Forelimb muscle (tissue), 1 donor: ENCODE measurements around the gene CHD2. TPM values are rescaled to one million over a fixed set of nuclear protein-coding genes. Genes with fewer than 3 reads are reported as not detected.

Source experiments
- DNase-seq: peaks from one replicate; pipeline ENCODE4 v3.0.0-alpha.2; 2013; ENCODE audit warnings: low read depth
- polyA plus RNA-seq: library from polyadenylated mRNA; unstranded; fragments of 120-200 nt; gene quantifications from one replicate; pipeline ENCODE4 v1.2.1, GENCODE V29; 2013; ENCODE audit not compliant: insufficient read length

Gene CHD2
- polyA plus RNA-seq, 1 donor, result 57.2 TPM

DNA sequence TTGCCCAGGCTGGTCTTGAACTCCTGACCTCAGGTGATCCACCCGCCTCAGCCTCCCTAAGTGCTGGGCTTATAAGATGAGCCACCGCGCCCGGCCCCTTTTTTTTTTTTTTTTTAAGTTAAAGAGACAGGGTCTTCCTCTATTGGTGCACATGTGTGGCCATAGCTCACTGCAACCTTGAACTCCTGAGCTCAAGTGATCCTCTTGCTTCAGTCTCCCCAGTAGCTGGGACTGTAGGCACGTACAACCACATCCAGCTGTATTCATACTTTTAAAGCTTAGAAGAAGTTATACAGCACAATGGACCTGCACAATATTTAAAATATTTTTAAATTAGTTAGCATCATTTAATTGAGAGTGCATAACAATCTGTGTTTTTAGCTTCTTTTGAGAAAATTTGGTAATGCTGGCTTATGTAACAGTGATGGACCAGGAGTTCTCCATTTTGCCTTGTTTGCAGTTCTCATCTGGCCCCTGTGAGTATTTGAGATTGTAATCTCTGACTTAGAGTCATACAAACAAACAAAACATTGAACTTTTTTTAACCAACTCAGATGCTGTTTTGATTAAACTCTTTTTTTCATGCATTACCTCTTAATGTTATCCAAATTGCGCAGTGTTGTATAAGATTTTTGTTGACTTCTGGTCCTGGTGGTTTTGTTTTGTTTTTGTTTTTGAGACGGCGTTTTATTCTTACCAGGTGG is 33.0 kb downstream of the CHD2 start:
- no peak for DNase-seq

DNA sequence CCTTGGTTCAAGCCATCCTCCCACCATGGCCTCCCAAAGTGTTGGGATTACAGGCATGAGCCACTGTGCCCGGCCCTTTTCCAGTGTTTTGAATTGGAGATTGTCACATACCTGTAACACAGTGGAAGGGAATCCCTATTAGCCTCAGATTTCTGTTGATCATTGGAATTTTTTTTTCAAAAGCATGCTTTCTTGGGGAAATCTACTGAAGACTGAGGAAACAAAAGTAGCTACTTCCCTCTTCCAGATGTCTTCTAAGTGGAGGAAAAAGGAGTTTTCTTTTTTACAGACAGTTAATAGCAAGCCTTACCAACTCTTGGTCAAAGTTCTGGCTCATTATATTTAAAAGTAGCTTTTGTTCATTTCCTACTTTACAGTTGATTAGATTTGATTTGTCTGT is 33.7 kb downstream of the CHD2 start:
- DNase-seq, result no peak

GRCh38 chr15:92934716-92935115 is 34.6 kb downstream of the CHD2 start:
- no peak for DNase-seq

- DNase-seq, result no peak
Measured at GRCh38 chr15:92936138-92936537, 36.0 kb downstream of the CHD2 start.

- DNase-seq, result no peak
Measured at GRCh38 chr15:92936693-92937092, 36.6 kb downstream of the CHD2 start.

GRCh38 chr15:92937901-92938300 is 37.8 kb downstream of the CHD2 start:
- no peak for DNase-seq

GRCh38 chr15:92938387-92938786 is 38.3 kb downstream of the CHD2 start:
- DNase-seq, result no peak

DNA sequence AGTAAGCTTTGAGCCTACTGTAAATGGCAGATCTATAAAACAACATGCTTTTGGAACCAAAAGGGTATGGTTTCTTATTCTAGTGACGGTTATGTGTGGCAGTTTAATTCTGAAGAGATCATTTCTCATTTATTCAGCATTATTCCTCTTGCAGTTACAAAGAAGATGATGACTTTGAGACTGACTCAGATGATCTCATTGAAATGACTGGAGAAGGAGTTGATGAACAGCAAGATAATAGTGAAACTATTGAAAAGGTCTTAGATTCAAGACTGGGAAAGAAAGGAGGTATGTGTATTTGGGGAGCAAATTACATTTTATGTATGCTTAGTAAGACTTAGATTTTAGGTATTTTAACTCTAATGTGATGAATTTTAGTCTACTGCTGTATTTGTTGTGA is 41.5 kb downstream of the CHD2 start:
- DNase-seq, result no peak

DNA sequence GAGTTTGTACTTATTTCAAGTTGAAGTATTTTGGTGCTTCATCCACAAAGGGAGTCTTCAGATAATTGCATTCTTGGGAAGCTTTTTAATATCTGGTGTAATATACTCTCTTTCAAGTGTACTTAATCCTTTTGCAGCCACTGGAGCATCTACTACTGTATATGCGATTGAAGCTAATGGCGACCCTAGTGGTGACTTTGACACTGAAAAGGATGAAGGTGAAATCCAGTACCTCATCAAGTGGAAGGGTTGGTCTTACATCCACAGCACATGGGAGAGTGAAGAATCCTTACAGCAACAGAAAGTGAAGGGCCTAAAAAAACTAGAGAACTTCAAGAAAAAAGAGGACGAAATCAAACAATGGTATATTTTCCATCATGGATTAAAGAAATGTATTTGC is 42.6 kb downstream of the CHD2 start:
- DNase-seq, result no peak

DNA sequence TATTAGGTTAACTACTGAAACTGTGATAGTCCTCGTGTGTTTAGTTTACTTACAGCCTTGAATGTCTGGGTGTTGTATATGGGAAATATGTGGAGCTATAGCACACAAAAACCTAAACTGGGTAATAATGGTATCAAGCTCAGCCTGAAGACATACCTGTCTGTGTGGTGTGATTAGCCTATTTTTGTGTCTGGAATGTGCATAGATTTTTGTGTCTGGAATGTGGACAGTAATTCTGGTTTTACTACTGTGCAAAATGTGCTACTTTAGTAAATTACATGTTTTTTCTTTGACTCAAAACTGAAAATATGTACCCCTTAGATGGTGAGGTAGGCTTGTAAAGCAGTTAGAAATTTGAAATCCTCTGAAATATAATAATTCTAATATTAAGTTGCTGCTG is 43.5 kb downstream of the CHD2 start:
- no peak for DNase-seq

DNA sequence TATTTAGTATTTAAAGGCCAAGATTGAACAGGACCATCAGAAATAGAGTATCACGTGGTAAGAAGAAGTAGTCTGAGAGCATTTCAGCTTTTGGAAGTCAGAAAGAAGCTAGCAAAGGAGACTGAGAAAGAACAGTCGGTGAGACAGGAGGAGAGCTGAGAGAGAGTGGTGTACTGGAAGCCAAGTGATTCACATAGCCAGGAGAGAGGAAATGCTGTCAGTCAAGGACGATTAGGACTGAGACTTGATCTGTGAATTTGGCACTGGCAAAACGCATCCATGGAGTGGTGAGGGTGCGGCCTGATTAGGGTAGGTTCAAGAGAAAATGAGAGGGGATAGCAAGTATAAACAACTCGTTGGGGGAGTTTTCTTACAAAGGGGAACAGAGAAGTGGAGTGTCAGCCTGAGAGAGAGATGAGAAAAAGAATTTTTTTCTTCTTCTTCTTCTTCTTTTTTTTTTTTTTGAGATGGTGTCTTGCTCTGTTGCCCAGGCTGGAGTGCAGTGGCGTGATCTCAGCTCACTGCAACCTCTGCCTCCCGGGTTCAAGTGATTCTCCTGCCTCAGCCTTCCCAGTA is 44.9 kb downstream of the CHD2 start:
- DNase-seq, result no peak

GRCh38 chr15:92947071-92947730 is 47.1 kb downstream of the CHD2 start:
- DNase-seq, result no peak

DNA sequence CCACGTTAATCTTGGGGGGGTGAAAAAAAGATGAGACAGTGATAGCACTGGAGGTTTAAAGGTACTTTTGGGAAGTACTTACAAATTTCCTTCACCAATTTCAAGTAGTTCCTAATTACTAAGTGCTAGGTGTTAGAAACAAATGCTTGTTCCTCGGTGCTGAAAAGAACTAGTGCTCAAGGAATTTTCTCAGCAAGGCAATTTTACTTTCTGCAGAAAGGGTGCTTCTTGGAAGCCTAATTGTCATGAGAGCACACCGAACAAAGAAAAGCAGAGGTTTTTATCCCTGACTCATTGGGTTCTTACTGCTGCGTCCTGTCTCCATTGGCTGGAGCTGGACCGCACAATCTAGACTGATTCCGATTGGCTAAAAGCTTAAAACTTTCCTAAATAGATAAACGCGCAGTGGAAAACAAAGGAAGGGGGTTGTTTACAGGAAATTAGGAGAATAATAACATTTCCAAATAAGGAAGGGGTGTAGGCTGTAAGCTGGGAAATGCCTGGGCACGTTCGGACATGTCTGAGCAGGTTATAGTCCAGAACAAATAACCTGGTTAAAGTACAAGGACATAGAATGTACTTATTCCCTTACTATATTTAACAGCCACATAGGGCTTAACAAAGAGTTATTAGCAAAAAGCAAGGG is 49.6 kb downstream of the CHD2 start:
- DNase-seq, result no peak

DNA sequence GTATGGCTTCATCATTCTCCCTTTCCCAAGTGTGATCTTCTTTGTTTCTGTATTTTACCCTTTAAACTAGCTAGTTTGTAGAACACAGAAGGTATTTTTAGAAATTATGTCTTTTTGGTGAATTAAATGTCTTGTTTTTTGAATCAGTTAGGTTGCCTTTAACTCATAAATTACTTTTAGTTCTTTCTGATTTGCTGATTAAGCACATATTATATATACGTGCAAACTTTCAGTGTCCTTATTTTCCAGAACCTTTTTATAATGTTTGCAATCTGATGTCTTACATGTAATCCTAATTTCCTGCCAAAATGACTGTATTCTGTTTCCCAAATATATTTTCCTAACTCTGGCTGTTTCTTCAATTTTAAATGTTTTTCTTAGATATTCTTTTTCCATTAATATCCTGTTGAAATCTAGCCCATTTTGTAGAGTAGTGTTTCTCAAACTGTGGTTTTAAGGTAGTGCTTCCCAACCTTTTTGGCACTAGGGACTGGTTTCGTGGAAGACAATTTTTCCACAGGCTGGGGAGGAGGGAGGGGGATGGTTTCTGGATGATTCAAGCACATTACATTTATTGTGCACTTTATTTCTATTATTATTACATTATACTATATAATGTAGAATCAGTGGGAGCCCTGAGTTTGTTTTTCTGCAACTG is 51.8 kb downstream of the CHD2 start:
- DNase-seq, result peak; percentile 69

- DNase-seq, result no peak
Measured at GRCh38 chr15:92952458-92952850, 52.3 kb downstream of the CHD2 start.

DNA sequence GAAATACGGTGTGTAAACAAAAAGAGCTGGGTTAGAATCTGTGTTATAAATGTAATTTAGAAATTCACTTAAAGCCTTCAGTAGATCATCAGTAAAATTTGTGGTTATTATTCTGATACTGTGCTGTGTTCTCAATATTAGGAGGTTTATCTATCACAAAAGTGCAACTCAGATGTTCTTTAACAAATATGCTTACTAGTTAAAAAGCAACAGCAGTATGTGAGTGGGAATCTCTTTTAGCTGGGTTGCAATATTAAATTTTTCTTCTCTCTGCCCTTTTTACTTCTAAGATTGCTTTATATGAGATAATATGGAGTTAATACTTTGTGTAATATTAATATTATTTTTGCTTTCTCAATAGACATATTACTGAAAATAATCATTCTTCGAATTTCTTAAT is 53.4 kb downstream of the CHD2 start:
- no peak for DNase-seq

DNA sequence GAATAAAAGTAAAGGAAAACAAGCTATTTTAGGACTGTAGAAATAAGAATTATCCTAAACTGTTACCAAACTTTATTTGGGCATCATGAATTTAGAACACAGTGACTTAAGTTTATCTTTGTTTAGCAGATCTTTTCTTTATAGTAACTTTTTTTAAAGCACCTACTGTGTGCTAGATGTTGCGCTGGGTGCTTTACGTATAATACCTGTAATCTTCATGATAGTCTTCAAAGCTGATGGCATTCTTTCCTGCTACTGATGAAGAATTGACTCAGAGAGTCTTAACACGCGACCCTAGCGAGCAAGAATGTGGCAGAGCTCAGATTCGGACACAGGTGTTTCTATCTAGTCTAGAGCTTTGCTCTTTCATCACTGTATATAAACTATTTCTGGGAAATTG is 53.9 kb downstream of the CHD2 start:
- no peak for DNase-seq

DNA sequence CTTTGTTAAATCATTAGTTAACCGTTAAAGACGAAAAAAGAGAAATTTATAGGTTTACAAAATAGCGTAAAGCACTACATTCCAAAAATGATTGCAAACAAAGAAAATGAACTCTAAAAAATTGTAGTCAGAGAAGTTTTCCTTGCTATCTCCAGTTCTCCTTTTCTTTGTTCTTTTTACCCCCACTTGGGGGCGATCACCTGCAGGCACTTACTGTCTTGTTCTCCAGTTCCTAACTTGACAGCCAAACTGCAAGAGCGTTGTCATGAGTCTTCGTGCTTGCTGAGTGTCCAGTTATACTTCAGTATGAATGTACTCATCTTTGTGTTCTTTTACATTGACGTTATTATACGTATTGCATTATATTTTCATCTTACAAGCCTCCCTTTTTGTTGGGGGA is 54.5 kb downstream of the CHD2 start:
- no peak for DNase-seq

DNA sequence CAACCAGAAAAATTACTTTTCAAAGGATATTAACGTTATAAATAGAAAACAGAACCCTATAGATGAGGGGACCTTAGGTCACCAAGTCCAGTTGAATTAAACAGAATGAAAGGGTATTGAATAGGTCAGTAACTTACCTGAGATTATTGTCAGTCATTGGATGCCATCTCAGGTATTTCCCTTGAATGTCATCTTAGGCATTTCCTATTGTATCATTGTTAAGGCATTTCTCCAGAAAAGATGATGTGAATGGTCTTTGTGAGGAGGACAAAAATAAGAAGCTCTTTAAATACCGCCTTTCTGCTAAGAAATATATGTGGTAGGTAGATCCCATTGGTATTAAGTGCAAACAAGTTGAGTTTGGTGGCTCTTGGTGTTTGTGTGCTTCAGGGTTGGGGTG is 55.6 kb downstream of the CHD2 start:
- DNase-seq, result no peak

- DNase-seq, result no peak
Measured at GRCh38 chr15:92958105-92958504, 58.0 kb downstream of the CHD2 start.

DNA sequence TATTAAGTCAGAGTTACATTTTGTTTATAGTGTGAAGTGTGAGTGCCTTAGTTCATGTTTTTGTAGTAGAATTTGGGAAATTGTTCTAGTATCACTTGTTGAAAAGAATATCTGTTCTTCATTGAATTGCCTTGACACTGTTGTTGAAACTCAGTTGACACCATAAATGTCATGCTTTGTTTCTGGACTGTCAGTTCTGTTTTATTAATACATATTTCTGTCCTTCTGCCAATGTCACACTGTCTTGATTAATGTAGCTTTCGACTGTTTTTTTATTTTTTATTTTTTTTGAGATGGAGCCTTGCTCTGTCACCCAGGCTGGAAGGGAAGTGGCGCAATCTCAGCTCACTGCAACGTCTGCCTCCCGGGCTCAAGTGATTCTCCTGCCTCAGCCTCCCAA is 59.1 kb downstream of the CHD2 start:
- no peak for DNase-seq

DNA sequence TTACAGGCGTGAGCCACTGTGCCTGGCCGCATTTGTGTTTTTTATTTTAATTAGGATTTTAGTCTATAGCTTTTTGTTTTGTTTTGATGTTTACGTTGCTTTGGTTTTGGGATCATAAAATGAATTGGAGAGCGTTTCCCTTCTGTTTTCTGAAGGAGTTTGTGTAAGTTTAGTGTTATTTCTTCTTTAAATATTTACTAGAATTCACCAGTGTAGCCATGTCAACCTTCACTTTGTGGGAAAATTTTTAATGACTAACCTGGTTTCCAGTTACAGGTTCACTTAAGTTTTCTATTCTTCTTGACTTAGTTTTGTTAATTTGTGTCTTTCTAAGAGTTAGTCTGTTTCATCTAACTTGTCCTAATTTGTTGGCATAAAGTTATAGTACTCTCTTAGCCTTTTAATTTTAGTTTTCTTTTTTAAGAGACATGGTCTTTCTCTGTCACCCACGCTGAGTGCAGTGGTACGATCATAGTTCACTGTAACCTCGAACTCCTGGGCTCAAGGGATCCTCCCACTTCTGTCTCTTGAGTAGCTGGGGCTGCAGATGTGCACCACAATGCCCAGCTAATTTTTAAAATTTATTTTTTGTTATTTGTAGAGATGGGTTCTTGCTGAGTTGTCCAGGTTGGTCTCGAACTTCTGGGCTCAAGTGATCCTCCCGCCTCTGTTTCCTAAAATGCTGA is 61.0 kb downstream of the CHD2 start:
- no peak for DNase-seq
